Gastrocnemius medialis (tissue), 4 donors: ENCODE results near the gene LDAH. TPM values are rescaled to one million over a fixed set of nuclear protein-coding genes. Genes with fewer than 3 reads are reported as not detected.

Experiments
- ATAC-seq, 2 donors: fragments of 150-250 bp; one replicate each; pipeline ENCODE4 v1.9.1; 2016
- DNase-seq, 2 donors: peaks; one replicate each; pipeline ENCODE4 v3.0.0-alpha.2; 2019
- H3K27ac ChIP-seq, 4 donors: fragments of 200-600 bp; sonication (generic); 1 replicate in 1 of 4; 2 replicates in 3 of 4; pipeline ENCODE4 v1.5.1; 2016 to 2018; ENCODE audit warnings: mild to moderate bottlenecking in 2 of 4, moderate library complexity in 1 of 4
- H3K27me3 ChIP-seq, 3 donors: fragments of 200-600 bp; sonication (generic) in 2 of 3; 1 replicate in 1 of 3; 2 replicates in 2 of 3; pipeline versions ENCODE4 v1.5.1 to v1.6.0; 2016 to 2019; ENCODE audit warnings: mild to moderate bottlenecking in 1 of 3, moderate library complexity in 1 of 3
- H3K36me3 ChIP-seq, 2 donors: fragments of 200-600 bp; sonication (generic) in 1 of 2; one replicate each; pipeline ENCODE4 v1.5.1; 2017 to 2018
- H3K4me1 ChIP-seq, 2 donors: fragments of 200-600 bp; sonication (generic) in 1 of 2; one replicate each; pipeline ENCODE4 v1.5.1; 2016 to 2017; ENCODE audit warnings: mild to moderate bottlenecking in 2 of 2
- H3K4me3 ChIP-seq, 4 donors: fragments of 200-600 bp; sonication (generic) in 3 of 4; 1 replicate in 1 of 4; 2 replicates in 3 of 4; pipeline ENCODE4 v1.5.1; 2016 to 2019; ENCODE audit warnings: mild to moderate bottlenecking in 2 of 4
- H3K9me3 ChIP-seq, 3 donors: fragments of 200-600 bp; sonication (generic) in 2 of 3; 1 replicate in 1 of 3; 2 replicates in 2 of 3; pipeline ENCODE4 v1.5.1; 2016 to 2019
- POLR2A ChIP-seq, 2 donors: fragments of 450-650 bp; IDR thresholded peaks; one replicate each; pipeline ENCODE4 v1.6.1; 2017; ENCODE audit warnings: antibody characterized with exemption in 2 of 2, mild to moderate bottlenecking in 2 of 2, moderate library complexity in 2 of 2
- in situ Hi-C, 4 donors: fragments of 200-750 bp; cut with MboI; loops; one replicate each; pipeline versions ENCODE4 v1.15.0 to v1.8.0; 2017; ENCODE audit warnings: low sequenced_read_pairs in 4 of 4
- intact Hi-C: fragments of 100-400 bp; cut with DNase I; formaldehyde crosslinking; loops from one replicate; pipeline ENCODE4 v1.15.1; 2023; ENCODE audit warnings: low total_unique reads
- total RNA-seq, 4 donors: library from RNA; depleted of rRNA; stranded (reverse); fragments of >200 nt; gene quantifications; one replicate each; pipeline versions ENCODE4 v1.1.0 to v1.2.3, GENCODE V29; 2016
- TF ChIP-seq, protein P1 (sequence below), 5 experiments: fragments of 450-650 bp in 3 of 5; fragments of 200-600 bp in 2 of 5; sonication (generic) in 2 of 5; IDR thresholded peaks in 4 of 5; conservative IDR thresholded peaks in 1 of 5; 1 replicate in 4 of 5; 2 replicates in 1 of 5; pipeline ENCODE4 v1.5.1; 2016 to 2019; ENCODE audit warnings: antibody characterized with exemption in 5 of 5, mild to moderate bottlenecking in 3 of 5, moderate library complexity in 3 of 5

LDAH gene
- total RNA-seq, 4 donors from 2014 or later = 0.97 to 2.2 (median 1.4) TPM

DNA sequence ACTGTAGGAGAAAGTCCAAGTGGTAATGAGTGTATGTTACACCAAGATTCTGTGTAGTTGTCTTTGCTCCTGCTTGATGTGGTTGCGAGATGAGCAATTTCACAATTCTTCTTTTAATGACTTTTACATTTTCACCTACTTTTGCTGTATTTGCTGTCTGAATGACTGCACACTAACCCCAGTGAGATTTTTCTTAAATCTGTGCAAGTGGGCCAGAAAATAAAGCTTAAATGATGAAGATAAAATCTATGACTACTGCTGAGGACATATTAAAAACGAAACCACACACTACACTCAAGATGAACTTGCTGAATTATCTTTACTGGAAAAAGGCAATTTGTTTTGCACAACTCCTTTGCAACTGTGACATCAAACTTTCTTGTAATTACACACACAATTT lies 4.1 kb downstream of the LDAH start:
- Histone ChIP-seq H3K27ac (no peak overlapping the region), H3K36me3 (no peaks in the 10 kb centered on the region), H3K4me3 (no peak overlapping the region), H3K27me3 (no peaks in the 10 kb centered on the region), H3K9me3 (no peaks in the 10 kb centered on the region), H3K4me1 (no peaks in the 10 kb centered on the region)
- TF ChIP-seq, protein P1, sequence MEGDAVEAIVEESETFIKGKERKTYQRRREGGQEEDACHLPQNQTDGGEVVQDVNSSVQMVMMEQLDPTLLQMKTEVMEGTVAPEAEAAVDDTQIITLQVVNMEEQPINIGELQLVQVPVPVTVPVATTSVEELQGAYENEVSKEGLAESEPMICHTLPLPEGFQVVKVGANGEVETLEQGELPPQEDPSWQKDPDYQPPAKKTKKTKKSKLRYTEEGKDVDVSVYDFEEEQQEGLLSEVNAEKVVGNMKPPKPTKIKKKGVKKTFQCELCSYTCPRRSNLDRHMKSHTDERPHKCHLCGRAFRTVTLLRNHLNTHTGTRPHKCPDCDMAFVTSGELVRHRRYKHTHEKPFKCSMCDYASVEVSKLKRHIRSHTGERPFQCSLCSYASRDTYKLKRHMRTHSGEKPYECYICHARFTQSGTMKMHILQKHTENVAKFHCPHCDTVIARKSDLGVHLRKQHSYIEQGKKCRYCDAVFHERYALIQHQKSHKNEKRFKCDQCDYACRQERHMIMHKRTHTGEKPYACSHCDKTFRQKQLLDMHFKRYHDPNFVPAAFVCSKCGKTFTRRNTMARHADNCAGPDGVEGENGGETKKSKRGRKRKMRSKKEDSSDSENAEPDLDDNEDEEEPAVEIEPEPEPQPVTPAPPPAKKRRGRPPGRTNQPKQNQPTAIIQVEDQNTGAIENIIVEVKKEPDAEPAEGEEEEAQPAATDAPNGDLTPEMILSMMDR (IDR thresholded peaks at IDR 0.05 in 4 of 5, conservative IDR thresholded peaks at IDR 0.05 in 1 of 5) = no peak
- no peak for TF ChIP-seq POLR2A (IDR thresholded peaks at IDR 0.05)
- DNase-seq (no peak), ATAC-seq (no peak)
- in situ Hi-C loops (no loop called here), intact Hi-C loops (no loop called here)

DNA sequence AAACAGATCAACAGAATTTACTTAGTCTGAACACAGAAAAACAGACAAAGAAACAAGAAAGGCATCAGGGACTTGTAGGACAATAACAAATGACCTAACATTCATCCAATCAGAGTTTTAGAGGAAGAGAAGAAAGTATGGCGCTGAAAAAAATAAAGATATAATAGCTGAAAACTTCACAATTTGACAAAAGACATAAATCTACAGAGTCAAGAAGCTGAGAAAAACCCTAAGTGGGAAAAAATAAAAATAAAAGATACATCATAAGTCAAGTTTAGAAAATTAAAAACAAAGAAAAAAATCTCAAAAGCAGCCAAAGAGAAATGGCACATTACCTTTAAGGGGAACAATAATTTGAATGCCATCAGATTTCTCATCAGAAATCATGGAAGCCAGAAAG lies 7.7 kb downstream of the LDAH start:
- in situ Hi-C loops = no loop called here
- intact Hi-C loops = no loop called here

DNA sequence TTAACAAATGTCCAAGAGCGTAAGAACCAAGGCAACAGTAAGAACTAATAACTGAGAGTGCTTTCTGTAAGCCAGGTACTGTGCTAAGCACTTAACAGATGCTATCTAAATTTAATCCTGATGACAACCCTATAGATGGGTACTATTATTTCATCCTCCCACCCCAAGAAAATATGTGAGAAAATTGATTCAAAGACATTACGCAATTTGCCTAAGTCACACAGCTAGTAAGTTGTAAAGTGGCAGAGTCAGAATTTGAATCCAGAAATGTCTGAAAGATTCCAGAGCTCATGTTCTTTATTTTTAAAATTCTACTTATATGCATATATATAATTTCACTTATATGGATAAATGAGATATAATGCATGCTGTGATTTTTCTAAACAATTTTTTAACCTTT lies 10.1 kb downstream of the LDAH start:
- Histone ChIP-seq H3K27ac (no peak overlapping the region), H3K9me3 (no peaks in the 10 kb centered on the region), H3K4me1 (no peaks in the 10 kb centered on the region), H3K36me3 (no peaks in the 10 kb centered on the region), H3K4me3 (no peak overlapping the region), H3K27me3 (no peaks in the 10 kb centered on the region)
- intact Hi-C loops = no loop called here
- in situ Hi-C loops = no loop called here
- DNase-seq (no peak), ATAC-seq (no peak)
- no peak for TF ChIP-seq POLR2A (IDR thresholded peaks at IDR 0.05)
- TF ChIP-seq, protein P1 (IDR thresholded peaks at IDR 0.05 in 4 of 5, conservative IDR thresholded peaks at IDR 0.05 in 1 of 5) = no peak

More for the DNA sequence above, 7.7 kb downstream of the LDAH start:
- Histone ChIP-seq H3K9me3 (no peaks in the 10 kb centered on the region), H3K4me3 (no peak overlapping the region), H3K36me3 (no peaks in the 10 kb centered on the region), H3K27ac (no peak overlapping the region), H3K27me3 (no peaks in the 10 kb centered on the region), H3K4me1 (no peaks in the 10 kb centered on the region)
- ATAC-seq (no peak), DNase-seq (no peak)
- TF ChIP-seq POLR2A (IDR thresholded peaks at IDR 0.05) = no peak

DNA sequence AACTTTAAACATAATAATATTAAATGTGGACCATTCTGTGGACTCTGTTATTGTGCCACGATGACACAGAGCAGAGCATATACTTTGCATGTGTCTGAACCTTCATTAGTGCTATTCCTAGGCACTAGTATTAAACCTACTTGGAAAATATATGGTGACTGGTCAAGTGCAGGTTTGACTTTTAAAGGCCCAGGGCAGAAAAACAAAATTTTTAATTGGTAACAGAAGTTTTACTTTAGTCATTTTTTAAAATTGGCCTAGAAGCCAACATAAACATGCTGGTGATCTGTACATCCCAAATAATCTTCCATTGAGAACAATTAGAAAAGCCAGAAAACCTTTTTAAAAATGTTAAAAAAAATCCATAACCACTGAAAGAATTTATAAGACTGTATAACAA lies 16.6 kb downstream of the LDAH start:
- Histone ChIP-seq H3K36me3 (no peaks in the 10 kb centered on the region), H3K27ac (no peak overlapping the region), H3K4me1 (no peaks in the 10 kb centered on the region), H3K4me3 (no peak overlapping the region), H3K9me3 (no peaks in the 10 kb centered on the region), H3K27me3 (no peaks in the 10 kb centered on the region)
- intact Hi-C loops = no loop called here
- no peak for TF ChIP-seq POLR2A (IDR thresholded peaks at IDR 0.05)
- TF ChIP-seq, protein P1 (IDR thresholded peaks at IDR 0.05 in 4 of 5, conservative IDR thresholded peaks at IDR 0.05 in 1 of 5) = no peak
- DNase-seq (no peak), ATAC-seq (no peak)
- in situ Hi-C loops = no loop called here

DNA sequence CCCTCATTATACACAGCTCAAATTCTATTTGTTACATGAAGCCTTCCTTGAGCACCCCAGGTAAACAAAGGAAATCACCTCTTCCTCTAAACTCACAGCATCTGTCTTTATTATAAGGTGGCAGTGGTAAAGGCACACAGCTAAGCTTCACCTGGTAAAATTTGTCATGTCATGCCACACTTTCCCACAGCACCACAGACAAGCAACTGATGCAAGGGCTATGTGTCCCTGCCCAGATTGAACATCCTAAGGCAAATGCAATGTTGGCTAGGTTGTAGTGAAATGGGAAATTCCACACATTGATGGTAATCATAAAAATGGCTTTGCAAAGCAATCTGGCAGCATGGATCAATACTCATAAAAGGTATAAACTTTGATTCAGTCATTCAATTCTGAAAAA lies 18.9 kb downstream of the LDAH start:
- ATAC-seq = no peak

More for the DNA sequence above, 18.9 kb downstream of the LDAH start:
- Histone ChIP-seq H3K9me3 (no peaks in the 10 kb centered on the region), H3K4me1 (no peaks in the 10 kb centered on the region), H3K36me3 (no peaks in the 10 kb centered on the region), H3K27ac (no peak overlapping the region), H3K4me3 (no peak overlapping the region), H3K27me3 (no peaks in the 10 kb centered on the region)
- in situ Hi-C loops = no loop called here
- TF ChIP-seq, protein P1 (IDR thresholded peaks at IDR 0.05 in 4 of 5, conservative IDR thresholded peaks at IDR 0.05 in 1 of 5) = no peak
- DNase-seq = no peak
- intact Hi-C loops = no loop called here
